Measurements from ENCODE around the gene SBK2.

DNA sequence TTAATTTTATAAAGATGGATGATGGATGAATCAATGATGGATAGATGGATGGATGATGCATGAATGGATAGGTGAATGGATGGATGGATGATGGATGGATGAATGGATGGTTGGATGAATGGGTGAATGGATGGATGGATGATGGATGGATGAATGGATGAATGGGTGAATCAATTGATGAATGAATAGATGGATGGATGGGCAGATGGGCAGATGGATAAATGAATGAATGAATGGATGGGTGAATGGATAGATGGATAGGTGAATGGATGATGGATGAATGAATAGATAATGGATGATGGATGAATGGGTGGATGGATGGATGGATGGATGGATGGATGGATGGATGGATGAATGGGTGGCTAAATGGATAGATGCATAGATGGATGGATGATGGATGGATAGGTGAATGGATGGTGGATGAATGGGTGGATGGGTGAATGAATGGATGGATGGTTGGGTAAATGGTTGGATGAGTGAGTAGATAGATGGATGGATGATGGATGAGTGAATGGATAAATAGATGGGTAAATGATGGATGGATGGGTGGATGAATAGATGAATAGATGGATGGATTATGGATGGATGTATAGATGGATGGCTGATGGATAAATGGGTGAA is 30.9 kb upstream of the SBK2 start:
- TF ChIP-seq YY1 (IDR thresholded peaks at IDR 0.05; ENCODE audit: low read depth) (no peak), EP300 (IDR thresholded peaks at IDR 0.05; ENCODE audit: borderline replicate concordance) (no peak), NFIC (IDR thresholded peaks at IDR 0.05) (no peak), TAF1 (IDR thresholded peaks at IDR 0.05; ENCODE audit: low read depth) (no peak), RAD21 (IDR thresholded peaks at IDR 0.05; ENCODE audit: low read depth) (no peak), CEBPB (IDR thresholded peaks at IDR 0.05) (no peak)
- TF ChIP-seq, protein P1, sequence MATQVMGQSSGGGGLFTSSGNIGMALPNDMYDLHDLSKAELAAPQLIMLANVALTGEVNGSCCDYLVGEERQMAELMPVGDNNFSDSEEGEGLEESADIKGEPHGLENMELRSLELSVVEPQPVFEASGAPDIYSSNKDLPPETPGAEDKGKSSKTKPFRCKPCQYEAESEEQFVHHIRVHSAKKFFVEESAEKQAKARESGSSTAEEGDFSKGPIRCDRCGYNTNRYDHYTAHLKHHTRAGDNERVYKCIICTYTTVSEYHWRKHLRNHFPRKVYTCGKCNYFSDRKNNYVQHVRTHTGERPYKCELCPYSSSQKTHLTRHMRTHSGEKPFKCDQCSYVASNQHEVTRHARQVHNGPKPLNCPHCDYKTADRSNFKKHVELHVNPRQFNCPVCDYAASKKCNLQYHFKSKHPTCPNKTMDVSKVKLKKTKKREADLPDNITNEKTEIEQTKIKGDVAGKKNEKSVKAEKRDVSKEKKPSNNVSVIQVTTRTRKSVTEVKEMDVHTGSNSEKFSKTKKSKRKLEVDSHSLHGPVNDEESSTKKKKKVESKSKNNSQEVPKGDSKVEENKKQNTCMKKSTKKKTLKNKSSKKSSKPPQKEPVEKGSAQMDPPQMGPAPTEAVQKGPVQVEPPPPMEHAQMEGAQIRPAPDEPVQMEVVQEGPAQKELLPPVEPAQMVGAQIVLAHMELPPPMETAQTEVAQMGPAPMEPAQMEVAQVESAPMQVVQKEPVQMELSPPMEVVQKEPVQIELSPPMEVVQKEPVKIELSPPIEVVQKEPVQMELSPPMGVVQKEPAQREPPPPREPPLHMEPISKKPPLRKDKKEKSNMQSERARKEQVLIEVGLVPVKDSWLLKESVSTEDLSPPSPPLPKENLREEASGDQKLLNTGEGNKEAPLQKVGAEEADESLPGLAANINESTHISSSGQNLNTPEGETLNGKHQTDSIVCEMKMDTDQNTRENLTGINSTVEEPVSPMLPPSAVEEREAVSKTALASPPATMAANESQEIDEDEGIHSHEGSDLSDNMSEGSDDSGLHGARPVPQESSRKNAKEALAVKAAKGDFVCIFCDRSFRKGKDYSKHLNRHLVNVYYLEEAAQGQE (IDR thresholded peaks at IDR 0.05; ENCODE audit: low read depth) = no peak
- TF ChIP-seq, protein P2, sequence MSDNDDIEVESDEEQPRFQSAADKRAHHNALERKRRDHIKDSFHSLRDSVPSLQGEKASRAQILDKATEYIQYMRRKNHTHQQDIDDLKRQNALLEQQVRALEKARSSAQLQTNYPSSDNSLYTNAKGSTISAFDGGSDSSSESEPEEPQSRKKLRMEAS (IDR thresholded peaks at IDR 0.05) = no peak

Measured in Ishikawa (cell line).